Left ventricle myocardium inferior (tissue), 1 donor: Measurements from ENCODE around the gene NOC4L. TPM values are rescaled to one million over a fixed set of nuclear protein-coding genes. Genes with fewer than 3 reads are reported as not detected.
"Not testable (repeated sequence)": the region's sequence is repeated elsewhere in the genome, so short reads cannot be mapped to it uniquely, and the experiment has no call there.

Experiments used
- DNase-seq: peaks from one replicate; pipeline ENCODE4 v3.0.0-alpha.2; 2020
- H3K27ac ChIP-seq: fragments of 200-600 bp; replicated peaks from 2 replicates; pipeline ENCODE4 v1.8.0; 2021
- H3K27me3 ChIP-seq: fragments of 200-600 bp; 2 replicates; pipeline ENCODE4 v1.8.0; 2021; ENCODE audit warnings: low read depth
- H3K36me3 ChIP-seq: fragments of 200-600 bp; 2 replicates; pipeline ENCODE4 v1.8.0; 2021
- H3K4me1 ChIP-seq: fragments of 200-600 bp; 2 replicates; pipeline ENCODE4 v1.8.0; 2021
- H3K4me3 ChIP-seq: fragments of 200-600 bp; 2 replicates; pipeline ENCODE4 v1.8.0; 2021; ENCODE audit warnings: mild to moderate bottlenecking, moderate library complexity
- H3K9me3 ChIP-seq: fragments of 200-600 bp; replicated peaks from 2 replicates; pipeline ENCODE4 v1.8.0; 2021
- intact Hi-C: fragments of 100-400 bp; cut with micrococcal nuclease; formaldehyde crosslinking; loops from one replicate; pipeline ENCODE4 v1.11.0; 2022
- total RNA-seq: library from RNA; stranded (reverse); fragmentation: NEBNext Ultra II Directional; extraction: Animal tissue kit (Norgen Biotek cat#: 25700); gene quantifications from one replicate; pipeline ENCODE4 v1.2.1, GENCODE V29; 2021
- TF ChIP-seq, protein P1 (sequence below): fragments of 200-600 bp; IDR thresholded peaks from 2 replicates; pipeline ENCODE4 v1.8.0; 2021; ENCODE audit warnings: antibody characterized with exemption, mild to moderate bottlenecking, borderline replicate concordance
- donor health status: DM: no; HTN: yes; CAD: no; lungs with severe emphysema.

NOC4L gene
- total RNA-seq, 1 donor from 2014 or later: 10.3 TPM

DNA sequence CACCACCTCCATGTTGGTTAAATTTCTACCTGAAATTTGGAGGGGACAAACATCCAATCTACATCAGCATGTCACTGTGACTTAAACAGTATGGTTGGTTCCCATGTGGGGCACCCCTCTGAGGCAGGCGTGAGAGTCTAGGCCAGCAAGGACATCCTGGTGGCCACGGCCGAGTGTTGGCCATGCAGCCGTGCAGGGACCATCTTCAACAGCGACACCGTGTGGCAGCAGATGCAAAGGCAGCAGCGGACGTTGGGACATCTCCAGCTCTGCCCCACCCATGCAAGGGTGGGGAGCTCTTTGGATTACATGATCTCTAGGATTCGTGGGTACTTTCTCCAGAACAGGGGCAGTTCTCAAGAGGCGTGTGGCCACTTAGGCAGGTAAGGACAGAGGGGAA, 49.8 kb downstream of the NOC4L start:
- DNase-seq: no peak
- H3K4me1 ChIP-seq: peaks cover 17% of the 10 kb centered on the region
- H3K27me3 ChIP-seq: peaks cover 65% of the 10 kb centered on the region
- intact Hi-C loops: no loop called here
- H3K9me3 ChIP-seq: peaks cover 10% of the 10 kb centered on the region
- no peaks in the 10 kb centered on the region for H3K36me3 ChIP-seq
- TF ChIP-seq, protein P1, sequence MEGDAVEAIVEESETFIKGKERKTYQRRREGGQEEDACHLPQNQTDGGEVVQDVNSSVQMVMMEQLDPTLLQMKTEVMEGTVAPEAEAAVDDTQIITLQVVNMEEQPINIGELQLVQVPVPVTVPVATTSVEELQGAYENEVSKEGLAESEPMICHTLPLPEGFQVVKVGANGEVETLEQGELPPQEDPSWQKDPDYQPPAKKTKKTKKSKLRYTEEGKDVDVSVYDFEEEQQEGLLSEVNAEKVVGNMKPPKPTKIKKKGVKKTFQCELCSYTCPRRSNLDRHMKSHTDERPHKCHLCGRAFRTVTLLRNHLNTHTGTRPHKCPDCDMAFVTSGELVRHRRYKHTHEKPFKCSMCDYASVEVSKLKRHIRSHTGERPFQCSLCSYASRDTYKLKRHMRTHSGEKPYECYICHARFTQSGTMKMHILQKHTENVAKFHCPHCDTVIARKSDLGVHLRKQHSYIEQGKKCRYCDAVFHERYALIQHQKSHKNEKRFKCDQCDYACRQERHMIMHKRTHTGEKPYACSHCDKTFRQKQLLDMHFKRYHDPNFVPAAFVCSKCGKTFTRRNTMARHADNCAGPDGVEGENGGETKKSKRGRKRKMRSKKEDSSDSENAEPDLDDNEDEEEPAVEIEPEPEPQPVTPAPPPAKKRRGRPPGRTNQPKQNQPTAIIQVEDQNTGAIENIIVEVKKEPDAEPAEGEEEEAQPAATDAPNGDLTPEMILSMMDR: no peak
- no peak overlapping the region for H3K4me3 ChIP-seq
- H3K27ac ChIP-seq: no peak overlapping the region

DNA sequence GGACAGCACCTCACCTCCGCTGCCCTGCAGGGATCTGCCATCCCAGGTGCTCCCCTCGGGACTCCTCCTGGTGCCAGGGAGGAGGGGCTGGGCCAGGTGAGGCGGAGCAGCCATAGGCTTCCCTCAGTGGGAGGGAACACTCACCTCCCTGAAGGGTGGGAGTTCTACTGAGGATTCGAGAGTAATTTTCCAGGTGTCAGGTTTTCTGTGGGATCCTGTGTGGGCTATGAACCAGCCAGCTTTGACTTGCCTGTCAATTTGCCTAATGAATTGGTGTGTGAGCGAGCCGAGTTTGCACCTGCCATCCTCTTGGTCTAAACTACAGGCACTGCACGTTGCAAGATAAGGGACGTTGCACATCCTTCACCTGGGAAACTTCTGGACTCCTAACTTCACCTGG, 50.3 kb downstream of the NOC4L start:
- peaks cover 70% of the 10 kb centered on the region for H3K27me3 ChIP-seq
- H3K4me1 ChIP-seq: peaks cover 12% of the 10 kb centered on the region
- peaks cover 10% of the 10 kb centered on the region for H3K9me3 ChIP-seq
- TF ChIP-seq, protein P1: no peak
- no peak overlapping the region for H3K27ac ChIP-seq
- intact Hi-C loops: no loop called here
- DNase-seq: no peak
- no peaks in the 10 kb centered on the region for H3K36me3 ChIP-seq
- no peak overlapping the region for H3K4me3 ChIP-seq

DNA sequence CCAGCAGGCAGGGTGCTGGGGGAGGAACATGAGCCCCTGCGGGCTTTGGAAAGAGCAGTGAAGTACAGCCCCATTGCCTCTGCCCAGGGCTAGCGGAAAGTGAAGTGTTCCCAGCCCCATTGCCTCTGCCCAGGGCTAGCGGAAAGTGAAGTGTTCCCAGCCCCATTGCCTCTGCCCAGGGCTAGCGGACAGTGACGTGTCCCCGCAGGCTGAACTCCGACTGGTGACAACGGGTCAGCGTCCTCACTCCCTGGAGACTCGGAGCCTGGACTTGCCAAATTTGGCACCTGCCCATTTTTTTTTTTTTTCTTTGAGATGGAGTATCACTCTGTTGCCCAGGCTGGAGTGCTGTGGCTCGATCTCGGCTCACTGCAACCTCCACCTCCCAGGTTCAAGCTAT, 51.0 kb downstream of the NOC4L start:
- DNase-seq, H3K4me1 ChIP-seq, H3K36me3 ChIP-seq, H3K4me3 ChIP-seq, H3K27ac ChIP-seq, intact Hi-C loops: not testable (repeated sequence)
- peaks cover 10% of the 10 kb centered on the region for H3K9me3 ChIP-seq
- peaks cover 75% of the 10 kb centered on the region for H3K27me3 ChIP-seq

DNA sequence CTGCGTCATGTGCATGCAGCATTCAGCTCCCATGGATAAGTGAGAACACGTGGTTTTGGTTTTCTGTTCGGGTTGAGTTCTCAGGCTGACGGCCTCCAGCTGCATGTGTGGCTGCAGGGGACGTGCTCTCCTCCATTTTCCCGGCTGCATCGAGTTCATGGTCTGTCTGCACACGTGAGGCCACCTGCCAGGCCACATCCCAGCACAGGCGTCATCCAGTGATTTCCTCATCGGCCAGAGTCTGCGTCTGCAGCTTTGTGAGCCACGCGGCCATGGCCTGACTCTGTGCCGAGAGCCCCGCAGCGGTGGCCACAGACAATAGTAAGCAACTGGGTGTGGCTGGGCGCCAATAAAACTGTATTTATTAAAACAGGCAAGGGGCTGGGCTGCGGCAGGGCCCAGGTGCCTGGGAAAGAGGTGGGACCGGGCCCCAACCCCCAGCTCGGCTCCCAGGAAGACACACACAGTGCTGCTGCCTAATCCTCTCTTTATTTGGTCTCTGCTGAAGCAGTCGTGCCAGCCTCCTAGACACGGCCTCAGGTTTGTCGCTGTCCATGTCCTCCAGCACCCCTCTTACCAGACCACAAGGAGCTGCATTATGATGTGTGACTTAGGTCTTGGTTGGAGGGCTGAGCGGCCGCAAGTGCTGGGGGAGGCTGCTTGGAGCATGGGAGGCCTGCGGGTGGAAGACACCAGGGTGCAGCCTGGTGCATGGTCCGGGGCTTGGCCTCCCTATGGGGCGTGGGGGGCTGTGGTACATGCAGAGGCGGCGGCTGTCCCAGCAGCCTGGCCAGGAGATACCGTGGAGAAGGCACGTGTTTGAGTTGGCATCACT, 52.0 kb downstream of the NOC4L start:
- no peaks in the 10 kb centered on the region for H3K36me3 ChIP-seq
- peaks cover 10% of the 10 kb centered on the region for H3K9me3 ChIP-seq
- TF ChIP-seq, protein P1: no peak
- intact Hi-C loops: no loop called here
- H3K27ac ChIP-seq: no peak overlapping the region
- no peak for DNase-seq
- peaks cover 78% of the 10 kb centered on the region for H3K27me3 ChIP-seq
- H3K4me1 ChIP-seq: no peaks in the 10 kb centered on the region
- H3K4me3 ChIP-seq: no peak overlapping the region

DNA sequence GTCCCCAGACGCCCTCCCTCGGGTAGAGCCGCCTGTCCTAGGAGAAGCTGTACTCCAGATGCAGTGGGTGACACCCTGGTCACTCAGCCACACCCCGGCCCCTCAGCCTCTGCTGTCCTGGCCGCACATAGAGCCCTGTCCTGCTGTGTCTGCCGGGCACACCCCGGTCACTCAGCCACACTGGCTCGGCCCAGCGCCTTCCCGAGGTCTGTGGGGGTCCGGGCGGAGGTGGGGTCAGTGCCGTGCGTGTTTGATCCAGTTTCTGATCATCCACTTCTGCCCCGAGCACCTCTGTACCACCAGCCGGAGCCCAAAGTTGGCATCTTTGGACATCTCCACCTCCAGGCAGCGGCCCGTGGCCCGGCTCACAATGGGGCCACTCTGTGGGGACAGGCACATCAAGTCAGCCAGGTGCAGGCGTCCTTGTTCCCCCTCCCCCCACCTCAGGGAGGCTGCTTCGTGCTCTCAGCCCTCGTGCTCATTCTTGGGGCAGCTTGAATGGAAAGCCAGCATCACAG, 52.7 kb downstream of the NOC4L start:
- intact Hi-C loops: no loop called here
- H3K4me1 ChIP-seq: no peaks in the 10 kb centered on the region
- peaks cover 78% of the 10 kb centered on the region for H3K27me3 ChIP-seq
- DNase-seq: no peak
- H3K4me3 ChIP-seq: no peak overlapping the region
- H3K9me3 ChIP-seq: peaks cover 10% of the 10 kb centered on the region
- no peaks in the 10 kb centered on the region for H3K36me3 ChIP-seq
- TF ChIP-seq, protein P1: no peak
- H3K27ac ChIP-seq: no peak overlapping the region
